ENCODE results near the gene NAXD.
"Not testable (repeated sequence)": the region's sequence is repeated elsewhere in the genome, so short reads cannot be mapped to it uniquely, and the experiment has no call there.

NAXD gene

DNA sequence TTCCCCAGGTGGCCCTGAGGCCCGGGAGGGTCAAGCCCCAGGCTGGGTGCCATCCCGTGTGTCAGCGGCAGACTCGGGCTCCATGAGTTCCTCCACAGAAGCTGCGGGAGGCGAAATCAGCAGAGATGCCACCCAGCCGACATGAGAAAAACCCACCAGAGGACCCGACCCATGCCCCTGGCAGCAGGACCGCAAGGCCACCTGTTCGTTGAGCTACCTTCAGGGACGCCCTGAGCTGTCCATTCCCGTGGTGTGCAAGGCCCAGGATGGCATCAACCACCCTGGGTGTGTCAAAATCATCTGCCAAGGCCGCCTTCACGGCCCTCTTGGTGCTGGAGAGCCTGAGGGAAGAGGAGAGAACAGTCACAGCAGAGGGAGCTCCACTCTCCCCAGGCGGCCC, 30.4 kb downstream of the NAXD start:
- DNase-seq: no peak

DNA sequence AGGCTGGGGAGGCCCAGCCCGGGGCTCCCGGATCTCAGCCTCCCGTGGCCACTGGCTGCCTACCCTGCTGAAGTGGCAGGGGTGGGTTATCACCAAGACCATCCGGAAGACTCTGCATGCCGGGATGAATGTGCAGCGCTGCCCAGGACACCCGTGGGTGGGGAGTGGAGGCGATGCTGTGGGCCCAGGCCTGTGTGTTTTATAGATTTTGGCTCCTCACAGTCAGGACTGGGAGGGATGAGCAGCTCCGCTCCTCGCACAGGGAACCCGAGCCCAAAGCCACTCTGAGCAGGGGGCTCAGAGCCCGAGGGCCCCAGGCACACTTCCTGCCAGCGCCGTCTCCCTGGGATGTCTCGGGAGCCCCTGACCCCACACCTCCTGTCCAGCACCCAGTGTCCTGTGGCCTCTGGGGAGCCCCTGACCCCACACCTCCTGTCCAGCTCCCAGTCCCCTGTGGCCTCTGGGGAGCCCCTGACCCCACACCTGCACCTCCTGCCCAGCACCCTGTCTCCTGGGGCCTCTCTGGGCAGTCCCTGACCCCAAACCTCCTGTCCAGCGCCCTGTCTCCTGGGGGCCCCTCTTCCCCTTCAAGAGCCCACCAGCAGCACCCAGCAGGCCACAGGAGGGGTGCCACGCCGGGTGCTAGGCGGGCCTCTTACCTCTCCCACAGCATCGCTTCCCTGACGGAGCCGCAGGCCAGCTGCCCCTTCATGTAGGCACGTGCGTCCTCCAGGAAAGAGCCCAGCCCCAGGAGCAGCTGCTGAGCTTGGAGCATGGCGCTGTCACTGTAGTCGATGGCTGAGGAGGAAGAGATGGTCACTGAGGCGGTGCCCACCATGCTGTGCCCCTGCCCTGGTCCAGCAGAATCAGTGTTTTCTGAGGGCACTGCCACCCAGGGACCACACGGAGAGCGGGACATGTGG, 31.4 kb downstream of the NAXD start:
- no peak for DNase-seq

GRCh38 chr13:110647365-110647737, 32.0 kb downstream of the NAXD start:
- DNase-seq: no peak

DNA sequence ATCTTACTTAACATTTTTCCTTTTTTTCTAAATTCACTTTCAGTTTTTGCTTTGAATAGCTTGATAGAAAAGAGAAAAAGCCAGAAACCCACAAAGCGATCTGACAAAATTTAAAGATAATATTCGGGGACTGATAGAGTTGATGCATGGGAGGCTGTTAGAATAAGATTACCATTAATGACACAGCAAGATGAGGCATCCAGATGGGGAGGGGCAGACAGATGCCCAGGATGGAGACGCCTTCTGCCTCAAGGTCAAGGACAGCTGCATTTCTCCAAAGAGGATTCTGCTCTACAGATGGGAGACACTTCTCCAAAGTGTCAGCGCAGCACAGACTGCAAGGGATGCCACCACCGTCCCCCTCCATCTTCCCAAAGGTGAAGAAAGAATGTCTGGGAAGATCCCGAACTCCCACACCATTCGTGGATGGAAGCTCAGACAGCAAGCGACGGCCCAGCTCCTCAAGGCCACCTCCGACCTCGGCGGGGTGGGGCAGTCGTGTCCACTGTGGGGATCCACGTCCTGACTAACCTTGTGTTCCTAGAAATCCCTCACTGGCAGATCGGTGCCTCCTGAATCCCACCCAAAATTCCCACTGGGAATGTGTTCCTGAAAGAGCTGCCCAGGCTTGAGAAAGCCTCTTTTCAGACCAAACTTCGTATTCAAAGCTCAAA, 32.9 kb downstream of the NAXD start:
- DNase-seq: no peak

DNA sequence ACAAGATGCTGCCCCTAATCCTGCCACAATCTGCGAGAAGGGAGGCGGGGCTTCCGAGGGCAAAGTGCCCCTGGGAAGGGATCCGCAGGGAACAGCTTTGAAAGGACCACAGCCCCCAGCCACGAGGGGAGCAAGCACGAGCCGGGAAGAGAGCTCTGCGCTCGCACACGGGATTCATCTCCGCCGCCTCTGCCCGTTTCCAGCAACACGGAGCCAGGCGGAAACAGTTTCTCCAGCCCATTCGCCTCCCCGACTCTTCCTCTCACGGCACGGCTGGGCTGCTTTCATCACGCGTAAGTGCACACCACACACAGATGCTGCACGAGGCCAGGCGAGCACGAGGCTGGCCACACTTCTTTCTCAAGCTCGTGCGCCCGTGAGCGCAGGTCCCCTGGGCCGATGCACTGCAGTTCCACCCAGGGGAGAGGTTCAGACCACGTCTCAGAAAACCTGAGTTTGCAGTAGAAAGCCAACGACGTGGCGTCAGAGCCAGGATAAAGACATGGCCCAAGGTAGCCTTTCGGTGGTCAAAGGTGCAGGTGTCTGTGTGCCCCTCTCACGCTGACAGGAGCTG, 33.6 kb downstream of the NAXD start:
- no peak for DNase-seq

DNA sequence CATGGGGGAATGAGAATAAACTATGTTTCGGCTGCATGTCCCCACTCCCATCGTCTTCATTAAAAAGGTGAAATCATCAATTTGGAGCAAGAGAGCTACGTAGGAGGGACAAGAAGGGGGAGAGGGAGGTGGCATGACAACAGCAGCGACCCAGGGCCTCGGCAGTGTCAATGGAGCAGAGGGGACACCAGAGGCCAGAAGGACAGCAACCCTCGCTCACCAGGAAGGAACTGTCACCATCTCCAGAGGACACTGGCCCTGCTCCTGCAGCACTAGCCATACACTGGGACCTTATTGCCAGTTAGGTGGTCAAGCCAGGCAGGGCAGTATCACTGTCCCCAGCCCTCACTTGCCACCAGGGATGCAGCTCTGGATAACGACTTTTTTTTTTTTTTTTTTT, 34.2 kb downstream of the NAXD start:
- DNase-seq: no peak

GRCh38 chr13:110650436-110650835, 35.1 kb downstream of the NAXD start:
- no peak for DNase-seq

GRCh38 chr13:110651271-110651670, 35.9 kb downstream of the NAXD start:
- DNase-seq: no peak

DNA sequence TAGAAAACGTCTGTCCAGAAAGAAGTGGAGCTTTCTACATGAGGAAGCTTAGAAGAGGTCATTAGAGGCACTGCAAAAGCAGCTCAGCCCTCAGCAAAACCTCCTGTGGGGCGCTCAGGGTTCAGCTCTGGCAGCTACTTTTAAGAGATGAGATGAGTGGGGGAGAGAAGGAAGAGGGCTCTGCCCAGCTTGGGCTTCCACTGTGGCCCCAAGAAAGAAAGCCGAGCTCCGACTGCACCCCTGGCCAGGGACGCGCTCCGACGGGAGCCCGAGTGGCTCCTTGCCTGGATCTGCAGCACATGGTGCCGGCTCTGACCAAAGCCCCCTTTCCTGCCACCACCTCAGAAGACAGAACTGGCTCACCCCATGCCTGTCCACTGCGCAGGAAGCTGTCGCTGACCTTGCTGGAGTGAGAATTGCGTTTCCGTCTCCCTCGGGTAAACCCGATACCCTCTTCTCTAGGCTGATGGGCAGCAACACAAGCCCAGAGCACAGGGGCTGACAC, 36.4 kb downstream of the NAXD start:
- no peak for DNase-seq

- no peak for DNase-seq
Observed at GRCh38 chr13:110652231-110652730, 36.9 kb downstream of the NAXD start.

GRCh38 chr13:110652764-110653163, 37.4 kb downstream of the NAXD start:
- no peak for DNase-seq

DNA sequence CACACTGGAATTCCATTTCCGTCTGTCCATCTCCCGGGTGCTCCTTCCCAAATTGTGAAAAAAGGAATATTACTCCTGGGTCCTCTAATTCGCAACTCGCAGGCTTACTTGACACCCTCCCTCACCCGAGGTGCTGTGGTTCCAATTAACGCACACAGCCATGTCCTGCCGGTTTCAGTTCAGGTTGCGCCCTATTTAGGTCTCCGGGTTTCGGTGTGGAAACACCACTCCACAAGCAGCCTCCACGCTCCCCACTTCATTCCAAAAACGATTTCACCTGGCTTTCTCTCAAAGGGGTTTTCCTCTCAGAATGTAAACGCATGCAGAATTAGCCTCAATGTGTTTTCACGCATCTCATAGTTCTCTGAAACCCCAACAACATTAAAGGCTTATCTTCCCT, 37.9 kb downstream of the NAXD start:
- no peak for DNase-seq

- no peak for DNase-seq
Observed at GRCh38 chr13:110653851-110654250, 38.5 kb downstream of the NAXD start.

GRCh38 chr13:110657196-110657595, 41.9 kb downstream of the NAXD start:
- no peak for DNase-seq

- not testable (repeated sequence) for DNase-seq
Observed at GRCh38 chr13:110658218-110658911, 43.0 kb downstream of the NAXD start.

- no peak for DNase-seq
Observed at GRCh38 chr13:110661256-110661655, 45.9 kb downstream of the NAXD start.

DNA sequence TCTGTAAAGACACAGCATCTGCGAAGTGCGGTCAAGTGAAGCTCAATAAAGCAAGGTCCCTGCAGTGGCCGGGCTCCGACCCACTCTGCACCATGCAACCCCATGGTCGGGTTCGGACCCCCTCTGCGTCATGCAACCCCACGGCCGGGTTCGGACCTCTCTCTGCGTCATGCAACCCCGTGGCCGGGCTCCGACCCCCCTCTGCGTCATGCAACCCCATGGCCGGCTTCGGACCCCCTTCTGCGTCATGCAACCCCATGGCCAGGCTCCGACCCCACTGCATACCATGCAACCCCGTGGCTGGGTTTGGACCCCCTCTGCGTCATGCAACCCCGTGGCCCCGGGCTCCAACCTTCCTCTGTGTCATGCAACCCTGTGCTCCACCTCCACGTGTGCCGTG, 46.7 kb downstream of the NAXD start:
- DNase-seq: no peak

DNA sequence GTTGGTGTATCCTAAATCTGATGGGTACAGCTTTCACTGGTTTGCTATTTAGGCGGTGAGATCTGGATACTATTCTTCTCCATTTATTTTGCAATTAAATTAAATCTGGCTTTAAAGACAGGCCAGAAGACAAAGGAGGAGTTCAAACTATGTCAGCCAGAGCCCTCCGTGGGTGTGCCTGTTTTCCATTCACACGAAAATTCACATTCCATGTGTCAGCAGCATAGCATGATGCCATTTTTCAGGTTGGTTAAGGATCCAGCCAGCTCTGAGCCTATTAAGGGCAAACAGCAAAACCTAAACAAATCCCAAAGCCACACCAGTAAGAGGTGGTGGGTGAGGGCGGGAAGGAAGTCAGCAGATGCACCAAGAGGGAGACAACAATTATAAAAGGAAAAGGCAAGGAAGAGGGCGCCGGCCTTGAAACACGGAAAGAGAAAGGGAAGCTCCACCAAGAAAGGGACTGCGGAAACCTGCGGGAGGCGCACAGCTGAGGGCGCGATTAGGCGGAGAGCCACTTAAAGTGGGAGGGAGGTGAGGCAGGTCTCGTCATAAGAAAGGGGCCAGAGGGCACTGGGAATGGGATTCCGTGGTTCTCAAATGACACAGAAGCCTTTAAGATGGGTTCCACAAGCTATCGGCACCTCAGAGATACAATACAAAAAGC, 47.6 kb downstream of the NAXD start:
- no peak for DNase-seq

- no peak for DNase-seq
Observed at GRCh38 chr13:110663491-110663890, 48.1 kb downstream of the NAXD start.

DNA sequence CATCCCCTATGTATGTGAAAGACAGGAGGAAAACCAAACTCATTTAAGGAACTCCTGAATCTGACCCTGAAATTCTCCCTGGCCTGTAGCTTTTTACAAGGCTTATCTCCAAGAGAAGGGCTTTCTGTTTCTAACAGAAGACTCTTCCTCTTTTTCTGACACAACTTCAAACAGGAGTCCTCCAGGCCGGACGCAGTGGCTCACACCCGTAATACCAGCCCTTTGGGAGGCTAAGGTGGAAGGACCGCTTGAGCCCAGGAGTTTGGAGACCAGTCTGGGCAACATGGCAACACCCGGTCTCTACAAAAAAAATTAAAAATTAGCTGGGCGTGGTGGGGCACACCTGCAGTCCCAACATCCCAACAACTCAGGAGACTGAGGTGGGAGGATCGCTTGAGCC, 48.7 kb downstream of the NAXD start:
- DNase-seq: no peak

DNA sequence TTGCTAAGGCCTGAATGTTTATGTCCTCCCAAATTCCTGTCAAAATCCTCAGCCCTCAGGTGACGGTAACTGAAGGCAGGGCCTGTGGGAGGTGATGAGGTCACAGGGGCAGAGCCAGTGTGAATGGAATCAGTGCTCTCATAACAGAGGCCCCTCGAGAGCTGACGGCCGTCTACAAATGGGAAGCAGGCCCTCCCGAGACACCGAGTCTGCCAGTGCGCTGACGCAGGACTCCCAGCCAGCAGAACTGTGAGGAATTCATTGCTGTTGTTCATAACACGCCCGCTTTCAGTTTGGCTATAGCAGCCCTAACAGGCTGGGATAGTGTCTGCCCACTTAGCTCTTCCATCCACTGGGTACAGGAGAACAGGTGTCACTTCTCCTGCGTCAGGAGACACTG, 49.3 kb downstream of the NAXD start:
- DNase-seq: no peak

DNA sequence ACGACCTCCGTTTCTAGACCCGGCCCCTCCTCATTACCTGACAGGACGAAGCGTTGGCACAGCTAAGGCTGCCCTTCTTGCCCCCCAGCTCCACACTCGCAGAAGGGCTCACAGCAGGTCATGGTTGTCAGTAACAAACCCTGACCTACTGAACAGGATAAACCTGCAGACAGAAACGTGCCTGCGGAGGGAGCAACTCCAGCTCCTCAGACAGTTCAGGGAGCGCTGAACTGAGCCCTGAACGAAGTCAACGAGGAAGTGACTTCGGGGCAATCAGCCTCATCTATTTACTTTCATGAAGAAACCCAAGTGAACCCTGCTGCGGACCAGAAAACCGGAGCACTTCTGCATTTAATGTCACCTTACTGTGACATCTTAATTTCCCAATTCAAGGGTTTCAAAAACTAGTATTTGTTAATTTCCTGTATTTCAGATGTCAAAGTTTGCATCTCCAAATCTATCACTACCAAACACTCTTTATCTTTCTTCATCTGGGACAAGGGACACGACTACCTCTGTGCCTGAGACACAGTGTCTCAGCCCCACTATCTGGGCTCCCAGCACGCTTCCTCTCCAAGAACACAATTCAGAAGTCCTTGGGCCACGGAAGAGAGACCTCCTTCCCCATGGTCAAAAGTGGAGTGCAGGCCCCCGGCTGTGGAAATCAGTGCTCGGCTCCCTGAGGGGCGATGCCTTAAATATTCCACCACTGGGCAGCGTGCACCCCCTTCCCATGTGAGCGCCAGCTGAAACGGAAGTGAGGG, 50.3 kb downstream of the NAXD start:
- no peak for DNase-seq
